HCT116 (cell line): ENCODE data around the gene LAMA1. TPM values are rescaled to one million over a fixed set of nuclear protein-coding genes. Genes with fewer than 3 reads are reported as not detected.

Experiments
- ATAC-seq: fragments of 200-7000 bp; cut with Tn5 transposase; 2 replicates; pipeline ENCODE4 v1.9.1; 2020; ENCODE audit warnings: mild to moderate bottlenecking, moderate library complexity
- BruUV-seq: library from RNA; stranded (reverse); fragments of 400-500 nt; replicated peaks from 2 replicates; lab custom pipeline; 2021; lab: Mats Ljungman, UMichigan
- CTCF ChIA-PET: fragments of 300-600 bp; sonication (Branson Sonifier 250); formaldehyde crosslinking; loops from one replicate; lab custom pipeline; 2021; ENCODE audit warnings: antibody characterized with exemption; lab: Charles Lee
- POLR2A ChIA-PET: fragments of 300-600, 350-600 bp; sonication (Branson Sonifier 250); formaldehyde crosslinking; loops from one replicate; lab custom pipeline; 2021; ENCODE audit warnings: antibody characterized with exemption; lab: Charles Lee
- RAD21 ChIA-PET, 2 experiments: fragments of 300-600 bp; sonication (Branson Sonifier 250); formaldehyde crosslinking; loops; one replicate each; lab custom pipeline; 2023; ENCODE audit warnings: low total read pairs in 2 of 2; ENCODE audit not compliant: uncharacterized antibody in 2 of 2, unreplicated experiment in 2 of 2, low non-redundant PET in 1 of 2; lab: Charles Lee
- DNase-seq: peaks from one replicate; pipeline ENCODE4 v3.0.0-alpha.2; 2010; ENCODE audit warnings: low read depth, low spot score
- H2AFZ ChIP-seq: fragments of 200-600 bp; shearing (Covaris generic), sonication (generic); 2 replicates; pipeline ENCODE4 v1.6.1; 2017; ENCODE audit warnings: low read depth, mixed run types, mixed read lengths, antibody characterized with exemption, low read length; ENCODE audit not compliant: poor library complexity, severe bottlenecking
- H3K27ac ChIP-seq: 2 replicates; pipeline ENCODE4 v1.5.1; 2012; ENCODE audit warnings: low read depth, low read length
- H3K27me3 ChIP-seq: fragments of 200-600 bp; sonication (generic); 2 replicates; pipeline ENCODE4 v1.6.1; 2016; ENCODE audit warnings: mixed run types, low read length, mixed read lengths; ENCODE audit not compliant: insufficient read depth
- H3K36me3 ChIP-seq, 2 experiments: fragments of 200-500 bp in 1 of 2; fragments of 200-600 bp in 1 of 2; sonication (Bioruptor generic) in 1 of 2; sonication (generic) in 1 of 2; 2 replicates each; pipeline versions ENCODE4 v1.5.1 to v1.6.1; 2014 to 2016; ENCODE audit warnings: low read length in 2 of 2, inconsistent platforms in 1 of 2, mixed read lengths in 1 of 2, mixed run types in 1 of 2; ENCODE audit not compliant: insufficient read depth in 2 of 2, control insufficient read depth in 1 of 2
- H3K4me1 ChIP-seq, 2 experiments: fragments of 200-600 bp in 1 of 2; sonication (generic) in 1 of 2; 2 replicates each; pipeline versions ENCODE4 v1.5.1 to v1.6.1; 2012 to 2017; ENCODE audit warnings: low read length in 2 of 2, inconsistent platforms in 1 of 2, mild to moderate bottlenecking in 1 of 2, mixed read lengths in 1 of 2, mixed run types in 1 of 2, moderate library complexity in 1 of 2; ENCODE audit not compliant: insufficient read depth in 2 of 2, control insufficient read depth in 1 of 2
- H3K4me2 ChIP-seq: fragments of 200-600 bp; sonication (generic); 2 replicates; pipeline ENCODE4 v1.6.1; 2017; ENCODE audit warnings: mixed run types, low read length, mixed read lengths
- H3K4me3 ChIP-seq, 2 experiments: fragments of 200-600 bp in 1 of 2; sonication (generic) in 1 of 2; replicated peaks in 1 of 2; 2 replicates each; pipeline ENCODE4 v1.5.1; 2011 to 2016; ENCODE audit warnings: low read length in 2 of 2, control low read depth in 1 of 2, low read depth in 1 of 2, mild to moderate bottlenecking in 1 of 2, mixed read lengths in 1 of 2, mixed run types in 1 of 2
- H3K79me2 ChIP-seq: fragments of 200-600 bp; sonication (generic); 2 replicates; pipeline ENCODE4 v1.6.1; 2017; ENCODE audit warnings: mild to moderate bottlenecking, mixed run types, low read length, moderate library complexity, mixed read lengths; ENCODE audit not compliant: insufficient read depth
- H3K9ac ChIP-seq: fragments of 200-600 bp; sonication (generic); 2 replicates; pipeline ENCODE4 v1.6.1; 2016; ENCODE audit warnings: low read length, mixed read lengths
- H3K9me2 ChIP-seq: fragments of 200-600 bp; sonication (generic), shearing (Covaris generic); 2 replicates; pipeline ENCODE4 v1.6.1; 2017; ENCODE audit warnings: mixed run types, mild to moderate bottlenecking, moderate library complexity; ENCODE audit not compliant: insufficient read depth
- H3K9me3 ChIP-seq, 2 experiments: fragments of 200-500 bp in 1 of 2; fragments of 200-600 bp in 1 of 2; sonication (Bioruptor generic) in 1 of 2; sonication (generic) in 1 of 2; 2 replicates each; pipeline ENCODE4 v1.6.1; 2014 to 2017; ENCODE audit warnings: low read length in 2 of 2, mixed read lengths in 2 of 2, inconsistent platforms in 1 of 2, low read depth in 1 of 2, mild to moderate bottlenecking in 1 of 2, mixed run types in 1 of 2, moderate library complexity in 1 of 2; ENCODE audit not compliant: control insufficient read depth in 1 of 2, insufficient read depth in 1 of 2
- H4K20me1 ChIP-seq: fragments of 200-600 bp; sonication (generic), shearing (Covaris generic); 2 replicates; pipeline ENCODE4 v1.6.1; 2017; ENCODE audit warnings: mixed run types, mild to moderate bottlenecking, moderate library complexity; ENCODE audit not compliant: insufficient read depth
- CBX3 ChIP-seq: IDR thresholded peaks from 2 replicates; pipeline ENCODE4 v1.6.1; 2012; ENCODE audit warnings: low read depth
- ELF1 ChIP-seq: IDR thresholded peaks from 2 replicates; pipeline ENCODE4 v1.6.1; 2012; ENCODE audit warnings: low read depth, borderline replicate concordance
- EZH2phosphoT487 ChIP-seq: fragments of 200-600 bp; IDR thresholded peaks from 2 replicates; pipeline ENCODE4 v1.6.1; 2018; ENCODE audit warnings: antibody characterized with exemption, borderline replicate concordance
- POLR2A ChIP-seq: IDR thresholded peaks from 2 replicates; pipeline ENCODE4 v1.7.0; 2011; ENCODE audit warnings: borderline replicate concordance; ENCODE audit not compliant: insufficient read depth, insufficient read length; ENCODE audit errors: extremely low read depth
- ZFX ChIP-seq: fragments of 450-650 bp; IDR thresholded peaks from 2 replicates; pipeline ENCODE4 v1.6.1; 2017
- intact Hi-C: fragments of 100-400 bp; cut with micrococcal nuclease; formaldehyde crosslinking; loops from 2 replicates; pipeline ENCODE4 v1.10.0; 2022
- total RNA-seq: library from RNA; stranded (reverse); gene quantifications from one replicate; pipeline ENCODE4 v1.2.1, GENCODE V29; 2021; ENCODE audit not compliant: unreplicated experiment
- TF ChIP-seq, protein P1 (sequence below): IDR thresholded peaks from 2 replicates; pipeline ENCODE4 v1.6.1; 2012
- TF ChIP-seq, protein P2 (sequence below), 3 experiments: fragments of 200-600 bp in 1 of 3; sonication (generic) in 1 of 3; IDR thresholded peaks in 2 of 3; conservative IDR thresholded peaks in 1 of 3; 2 replicates each; pipeline ENCODE4 v1.5.1; 2012 to 2017; ENCODE audit warnings: low read depth in 2 of 3, low read length in 2 of 3, antibody characterized with exemption in 1 of 3, borderline replicate concordance in 1 of 3, control low read depth in 1 of 3, mild to moderate bottlenecking in 1 of 3, mixed read lengths in 1 of 3, mixed run types in 1 of 3, moderate library complexity in 1 of 3; ENCODE audit not compliant: insufficient read depth in 1 of 3

Gene LAMA1
- total RNA-seq, 1 experiment from 2014 or later = 0.05 TPM

DNA sequence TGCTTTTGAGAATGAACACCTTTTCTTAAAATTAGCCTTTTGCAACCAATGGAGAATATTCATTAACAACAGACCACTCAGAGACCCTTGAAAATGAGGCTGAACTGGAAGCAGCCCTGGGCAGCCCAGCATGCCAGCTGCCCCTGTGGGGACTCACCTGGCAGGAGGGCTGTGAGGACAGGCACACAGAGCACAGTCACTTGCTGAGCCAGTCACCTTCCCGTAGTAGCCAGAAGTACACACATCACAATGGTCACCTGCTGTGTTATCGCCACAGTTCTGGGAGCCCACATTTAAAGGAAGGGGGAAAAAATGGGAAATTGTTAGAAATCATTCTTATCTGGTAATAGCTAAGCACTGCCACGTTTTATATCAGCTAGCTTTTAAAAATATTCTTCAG, 115.5 kb downstream of the LAMA1 start:
- DNase-seq = no peak
- intact Hi-C loops = no loop called here
- ChIA-PET POLR2A (no interaction called here), RAD21 (no interaction called here), CTCF (no interaction called here)
- H3K4me3 ChIP-seq = no peak overlapping the region
- TF ChIP-seq EZH2phosphoT487 (no peak), ZFX (no peak), CBX3 (no peak)
- TF ChIP-seq, protein P1, sequence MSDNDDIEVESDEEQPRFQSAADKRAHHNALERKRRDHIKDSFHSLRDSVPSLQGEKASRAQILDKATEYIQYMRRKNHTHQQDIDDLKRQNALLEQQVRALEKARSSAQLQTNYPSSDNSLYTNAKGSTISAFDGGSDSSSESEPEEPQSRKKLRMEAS = no peak
- no peaks in the 10 kb centered on the region for H3K9me2 ChIP-seq
- no peak overlapping the region for H3K4me2 ChIP-seq
- no peaks in the 10 kb centered on the region for H3K36me3 ChIP-seq
- no peaks in the 10 kb centered on the region for H3K27me3 ChIP-seq
- H3K4me1 ChIP-seq = no peaks in the 10 kb centered on the region
- H3K9me3 ChIP-seq = peaks cover 0 to 24% of the 10 kb centered on the region in 2 experiments; a peak in 2 of 4 replicates
- H3K79me2 ChIP-seq = no peaks in the 10 kb centered on the region
- no peak overlapping the region for H3K9ac ChIP-seq
- no peak overlapping the region for H3K27ac ChIP-seq
- H4K20me1 ChIP-seq = no peaks in the 10 kb centered on the region
- no peak overlapping the region for H2AFZ ChIP-seq
- BruUV-seq = no TSS peak
- no peak for ATAC-seq

DNA sequence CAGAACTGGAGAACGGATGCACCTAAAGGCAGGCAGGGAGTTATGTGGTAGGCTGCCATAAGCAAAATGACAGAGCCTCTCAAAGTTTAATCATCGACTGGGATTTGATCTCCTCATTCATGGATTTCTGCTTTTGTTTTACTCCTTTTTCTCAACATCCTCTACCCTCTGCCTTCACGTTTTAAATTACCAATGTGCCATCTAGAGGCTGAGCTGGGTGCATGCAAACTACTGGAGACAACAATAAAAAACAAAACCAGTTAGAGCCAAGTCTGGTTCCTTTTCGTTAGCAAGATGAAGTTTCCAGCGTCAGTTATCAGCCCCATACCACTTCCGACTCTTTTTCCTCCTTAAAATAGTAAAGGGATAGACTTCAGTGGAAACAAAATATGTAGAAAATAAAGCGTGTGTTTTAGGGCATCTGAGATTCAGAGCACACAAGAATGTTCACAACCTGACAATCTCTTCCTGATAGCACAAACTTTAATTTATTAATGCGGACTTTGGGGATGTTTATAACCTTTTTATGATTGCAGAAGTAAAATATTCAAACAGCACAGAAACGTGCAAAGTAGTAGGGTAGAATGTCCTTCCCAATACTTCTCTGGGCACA, 117.0 kb downstream of the LAMA1 start:
- Histone ChIP-seq H3K27ac (no peak overlapping the region), H4K20me1 (no peaks in the 10 kb centered on the region), H3K36me3 (no peaks in the 10 kb centered on the region), H3K9me2 (no peaks in the 10 kb centered on the region), H2AFZ (no peak overlapping the region), H3K9me3 (peaks cover 0 to 24% of the 10 kb centered on the region in 2 experiments; a peak in 2 of 4 replicates), H3K9ac (no peak overlapping the region), H3K4me1 (no peaks in the 10 kb centered on the region), H3K4me3 (no peak overlapping the region), H3K79me2 (no peaks in the 10 kb centered on the region), H3K27me3 (no peaks in the 10 kb centered on the region), H3K4me2 (no peak overlapping the region)
- intact Hi-C loops = no loop called here
- CTCF ChIA-PET = interaction anchor here (1.1 kb wide), 1 partner anchor 11 kb away, joined by 3 read pairs; no protein-coding TSS in a partner anchor
- no peak for DNase-seq
- ATAC-seq = no peak
- no TSS peak for BruUV-seq
- POLR2A ChIA-PET = no interaction called here
- no peak for TF ChIP-seq EZH2phosphoT487
- no peak for TF ChIP-seq ELF1
- no peak for TF ChIP-seq ZFX
- TF ChIP-seq, protein P2, sequence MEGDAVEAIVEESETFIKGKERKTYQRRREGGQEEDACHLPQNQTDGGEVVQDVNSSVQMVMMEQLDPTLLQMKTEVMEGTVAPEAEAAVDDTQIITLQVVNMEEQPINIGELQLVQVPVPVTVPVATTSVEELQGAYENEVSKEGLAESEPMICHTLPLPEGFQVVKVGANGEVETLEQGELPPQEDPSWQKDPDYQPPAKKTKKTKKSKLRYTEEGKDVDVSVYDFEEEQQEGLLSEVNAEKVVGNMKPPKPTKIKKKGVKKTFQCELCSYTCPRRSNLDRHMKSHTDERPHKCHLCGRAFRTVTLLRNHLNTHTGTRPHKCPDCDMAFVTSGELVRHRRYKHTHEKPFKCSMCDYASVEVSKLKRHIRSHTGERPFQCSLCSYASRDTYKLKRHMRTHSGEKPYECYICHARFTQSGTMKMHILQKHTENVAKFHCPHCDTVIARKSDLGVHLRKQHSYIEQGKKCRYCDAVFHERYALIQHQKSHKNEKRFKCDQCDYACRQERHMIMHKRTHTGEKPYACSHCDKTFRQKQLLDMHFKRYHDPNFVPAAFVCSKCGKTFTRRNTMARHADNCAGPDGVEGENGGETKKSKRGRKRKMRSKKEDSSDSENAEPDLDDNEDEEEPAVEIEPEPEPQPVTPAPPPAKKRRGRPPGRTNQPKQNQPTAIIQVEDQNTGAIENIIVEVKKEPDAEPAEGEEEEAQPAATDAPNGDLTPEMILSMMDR (IDR thresholded peaks at IDR 0.05 in 2 of 3, conservative IDR thresholded peaks at IDR 0.05 in 1 of 3; ENCODE audit: borderline replicate concordance in 1 of 3, insufficient read depth in 1 of 3, low read depth in 2 of 3, low read length in 2 of 3) = 0 out of 6 replicates have a peak, but pooled peaks of 1 of the 3 experiments have one; percentile 11
- no peak for TF ChIP-seq POLR2A
- RAD21 ChIA-PET = no interaction called here
